HepG2 (cell line): ENCODE measurements around the gene POLR1C. TPM values are rescaled to one million over a fixed set of nuclear protein-coding genes. Genes with fewer than 3 reads are reported as not detected.

Experiments used
- ARID5B ChIP-seq: IDR thresholded peaks from 2 replicates; pipeline ENCODE4 v1.4.0; 2020; ENCODE audit warnings: mild to moderate bottlenecking, missing genetic modification reagents
- GLI4 ChIP-seq: sonication (generic); formaldehyde crosslinking; IDR thresholded peaks from 2 replicates; pipeline ENCODE4 v1.5.1; 2020; ENCODE audit warnings: missing genetic modification reagents, mild to moderate bottlenecking, moderate library complexity, borderline replicate concordance
- JDP2 ChIP-seq: sonication (generic); formaldehyde crosslinking; IDR thresholded peaks from 2 replicates; pipeline ENCODE4 v1.8.1; 2022; ENCODE audit warnings: missing genetic modification reagents, borderline replicate concordance
- MTF2 ChIP-seq: sonication (generic); formaldehyde crosslinking; IDR thresholded peaks from 2 replicates; pipeline ENCODE4 v1.5.0; 2020; ENCODE audit warnings: missing genetic modification reagents, borderline replicate concordance
- MYPOP ChIP-seq: sonication (generic); formaldehyde crosslinking; IDR thresholded peaks from 2 replicates; pipeline ENCODE4 v1.8.1; 2023; ENCODE audit warnings: mild to moderate bottlenecking, moderate library complexity, missing genetic modification reagents
- NFATC3 ChIP-seq: sonication (generic); formaldehyde crosslinking; IDR thresholded peaks from 2 replicates; pipeline ENCODE4 v1.5.1; 2020; ENCODE audit warnings: mild to moderate bottlenecking, missing genetic modification reagents
- NR2F1 ChIP-seq, 2 experiments: fragments of 450-650 bp in 1 of 2; formaldehyde crosslinking in 1 of 2; IDR thresholded peaks; 2 replicates each; pipeline versions ENCODE4 v1.5.0 to v1.6.1; 2016 to 2020; ENCODE audit warnings: mild to moderate bottlenecking in 1 of 2, missing compliant biosample characterization in 1 of 2, missing genetic modification reagents in 1 of 2, moderate library complexity in 1 of 2
- NR2F6 ChIP-seq, 2 experiments: IDR thresholded peaks; 2 replicates each; pipeline ENCODE4 v1.6.1; 2016; ENCODE audit warnings: antibody characterized with exemption in 1 of 2, mild to moderate bottlenecking in 1 of 2
- PAWR ChIP-seq: sonication (generic); formaldehyde crosslinking; IDR thresholded peaks from 2 replicates; pipeline ENCODE4 v1.4.0; 2020; ENCODE audit warnings: missing genetic modification reagents, mild to moderate bottlenecking, borderline replicate concordance
- RFX3 ChIP-seq: IDR thresholded peaks from 2 replicates; pipeline ENCODE4 v1.6.1; 2016; ENCODE audit warnings: missing biosample characterization, missing genetic modification reagents
- SNAPC5 ChIP-seq: sonication (generic); formaldehyde crosslinking; IDR thresholded peaks from 2 replicates; pipeline ENCODE4 v1.8.1; 2023; ENCODE audit warnings: mild to moderate bottlenecking, missing genetic modification reagents, borderline replicate concordance
- STAG1 ChIP-seq: sonication (generic); formaldehyde crosslinking; IDR thresholded peaks from 2 replicates; pipeline ENCODE4 v1.4.0; 2020; ENCODE audit warnings: missing genetic modification reagents
- ZBTB3 ChIP-seq: sonication (generic); formaldehyde crosslinking; IDR thresholded peaks from 2 replicates; pipeline ENCODE4 v1.4.0; 2020; ENCODE audit warnings: low read depth, mild to moderate bottlenecking, moderate library complexity, missing genetic modification reagents, borderline replicate concordance
- ZFP1 ChIP-seq: IDR thresholded peaks from 2 replicates; pipeline ENCODE4 v1.6.1; 2016
- ZKSCAN5 ChIP-seq: sonication (generic); formaldehyde crosslinking; IDR thresholded peaks from 2 replicates; pipeline ENCODE4 v1.5.1; 2020; ENCODE audit warnings: mild to moderate bottlenecking, missing genetic modification reagents
- ZNF12 ChIP-seq: sonication (generic); formaldehyde crosslinking; IDR thresholded peaks from 2 replicates; pipeline ENCODE4 v1.5.0; 2020; ENCODE audit warnings: missing genetic modification reagents
- ZNF124 ChIP-seq: sonication (generic); formaldehyde crosslinking; IDR thresholded peaks from 2 replicates; pipeline ENCODE4 v1.4.0; 2020; ENCODE audit warnings: missing genetic modification reagents
- ZNF350 ChIP-seq: sonication (generic); formaldehyde crosslinking; IDR thresholded peaks from 2 replicates; pipeline ENCODE4 v1.4.0; 2020; ENCODE audit warnings: mild to moderate bottlenecking, low read depth, missing genetic modification reagents, borderline replicate concordance
- ZNF670 ChIP-seq: sonication (generic); formaldehyde crosslinking; IDR thresholded peaks from 2 replicates; pipeline ENCODE4 v1.8.0; 2022; ENCODE audit warnings: mild to moderate bottlenecking, missing genetic modification reagents, borderline replicate concordance
- polyA plus RNA-seq, 8 experiments: library from polyadenylated mRNA; depleted of rRNA in 3 of 8; stranded (reverse) in 7 of 8; unstranded in 1 of 8; fragments of >200 nt; fragmentation: Illumina TruSeq in 4 of 8; extraction: Trizol in 4 of 8; gene quantifications; 2 replicates each; pipeline versions ENCODE4 v1.2.1 to v1.2.3, GENCODE V29; 2011 to 2016; ENCODE audit warnings: low read depth in 4 of 8, missing spikeins in 1 of 8, mixed read lengths in 1 of 8; ENCODE audit not compliant: insufficient read depth in 1 of 8
- total RNA-seq, 5 experiments: library from RNA; depleted of rRNA; stranded (reverse); fragments of >200 nt; fragmentation: Illumina TruSeq; extraction: Trizol; gene quantifications; 2 replicates each; pipeline ENCODE4 v1.2.3, GENCODE V29; 2016; ENCODE audit warnings: low read depth in 1 of 5

POLR1C gene
- total and polyA plus RNA-seq, 2 of the 13 experiments (the other 11 are each of a cell fraction or from before 2014, with no cell fraction given) = 62.6 to 72.2 TPM

GRCh38 chr6:43488667-43489276, 28.1 kb upstream of the POLR1C start (continued):
- TF ChIP-seq ARID5B (CRISPR knock-in tag) (peak; percentile 83), ZNF124 (CRISPR knock-in tag) (no peak; the same call in 1 of the 2 replicates), ZBTB3 (CRISPR knock-in tag) (no peak), ZNF670 (CRISPR knock-in tag) (peak; percentile 68; the same call in 1 of the 2 replicates), GLI4 (peak; percentile 17; the same call in 1 of the 2 replicates), ZNF350 (CRISPR knock-in tag) (0 out of 2 replicates have a peak, but pooled peaks have one; percentile 21), MYPOP (no peak), MTF2 (no peak), SNAPC5 (CRISPR knock-in tag) (no peak), PAWR (CRISPR knock-in tag) (no peak), NR2F1 (CRISPR knock-in tag; IDR thresholded peaks at IDR 0.05) (peak; percentile 64 to 65; a peak in 3 of 4 replicates), RFX3 (CRISPR knock-in tag) (no peak; the same call in 1 of the 2 replicates), STAG1 (CRISPR knock-in tag) (0 out of 2 replicates have a peak, but pooled peaks have one; percentile 12), NR2F6 (IDR thresholded peaks at IDR 0.05) (peak; percentile 75), NR2F6 (CRISPR knock-in tag; IDR thresholded peaks at IDR 0.05) (peak; percentile 87), ZKSCAN5 (CRISPR knock-in tag) (peak; percentile 24; the same call in 1 of the 2 replicates), NFATC3 (CRISPR knock-in tag) (0 out of 2 replicates have a peak, but pooled peaks have one; percentile 60), ZFP1 (no peak), JDP2 (CRISPR knock-in tag) (no peak), ZNF12 (CRISPR knock-in tag) (no peak)
